Central memory CD8-positive, alpha-beta T cell (primary cell): ENCODE measurements around the gene TWIST2.

ENCODE experiments used
- ATAC-seq: fragments of 150-1000 bp; cut with Tn5 transposase; replicated peaks from 2 replicates; pipeline ENCODE4 v1.10.0; 2022; ENCODE audit warnings: mild to moderate bottlenecking, moderate FRiP score, moderate number of reproducible peaks; ENCODE audit not compliant: poor library complexity, severe bottlenecking; ENCODE audit errors: extremely low read depth
- DNase-seq, 2 donors: peaks; one replicate each; pipeline ENCODE4 v3.0.0; 2021; ENCODE audit warnings: low spot score in 2 of 2
- H3K27ac Mint-ChIP-seq: one replicate; pipeline ENCODE4 v1.8.0; 2022; ENCODE audit warnings: low read depth, mild to moderate bottlenecking, moderate library complexity, mixed read lengths
- H3K27me3 Mint-ChIP-seq: one replicate; pipeline ENCODE4 v1.8.0; 2022; ENCODE audit warnings: mixed read lengths
- H3K36me3 Mint-ChIP-seq: one replicate; pipeline ENCODE4 v1.8.0; 2022; ENCODE audit warnings: mild to moderate bottlenecking, moderate library complexity, mixed read lengths; ENCODE audit not compliant: insufficient read depth
- H3K4me1 Mint-ChIP-seq: one replicate; pipeline ENCODE4 v1.8.0; 2022; ENCODE audit warnings: mixed read lengths
- H3K4me3 Mint-ChIP-seq: one replicate; pipeline ENCODE4 v1.8.0; 2022; ENCODE audit warnings: mild to moderate bottlenecking, moderate library complexity, mixed read lengths
- H3K9me3 Mint-ChIP-seq: one replicate; pipeline ENCODE4 v1.8.0; 2022; ENCODE audit warnings: mixed read lengths

The TWIST2 gene

DNA sequence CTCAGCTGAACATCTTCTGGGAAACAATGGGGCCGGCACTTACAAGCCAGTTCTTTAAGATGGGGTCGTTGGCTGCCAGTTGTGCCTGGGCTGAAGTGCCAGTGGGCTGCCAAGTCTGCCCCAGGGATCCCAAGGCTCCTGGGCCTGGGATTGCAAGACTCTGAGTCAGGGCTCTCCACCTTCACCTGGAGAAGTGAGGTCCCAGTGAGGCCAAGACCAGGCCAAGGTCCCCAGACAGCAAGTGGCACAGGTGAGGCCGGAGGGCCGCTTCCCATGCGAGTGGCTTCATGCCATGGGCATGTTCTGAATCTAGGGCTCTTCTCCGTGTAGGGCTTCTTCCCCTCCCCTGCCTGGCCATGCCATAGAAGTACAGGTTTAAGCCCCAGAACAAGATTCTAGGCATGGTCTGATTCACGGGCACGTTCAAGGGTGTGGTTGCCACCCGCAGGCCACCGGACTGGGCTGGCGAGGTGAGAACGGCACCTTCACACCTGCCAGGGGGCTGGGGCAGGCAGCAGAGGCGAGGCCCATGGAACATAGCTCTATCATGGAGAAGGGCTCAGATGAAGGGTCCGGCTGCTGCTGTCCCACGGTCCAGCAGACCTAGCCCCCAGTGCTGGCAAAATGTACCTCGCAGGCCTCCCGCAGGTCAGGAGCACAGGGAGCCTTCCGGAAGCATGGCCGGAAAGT lies 36.4 kb downstream of the TWIST2 start:
- H3K4me1 Mint-ChIP-seq = no peaks in the 10 kb centered on the region
- ATAC-seq (no peak), DNase-seq (no peak)
- H3K27me3 Mint-ChIP-seq = peaks cover 72% of the 10 kb centered on the region
- no peaks in the 10 kb centered on the region for H3K9me3 Mint-ChIP-seq
- no peak overlapping the region for H3K27ac Mint-ChIP-seq
- no peak overlapping the region for H3K4me3 Mint-ChIP-seq
- H3K36me3 Mint-ChIP-seq = no peaks in the 10 kb centered on the region

DNA sequence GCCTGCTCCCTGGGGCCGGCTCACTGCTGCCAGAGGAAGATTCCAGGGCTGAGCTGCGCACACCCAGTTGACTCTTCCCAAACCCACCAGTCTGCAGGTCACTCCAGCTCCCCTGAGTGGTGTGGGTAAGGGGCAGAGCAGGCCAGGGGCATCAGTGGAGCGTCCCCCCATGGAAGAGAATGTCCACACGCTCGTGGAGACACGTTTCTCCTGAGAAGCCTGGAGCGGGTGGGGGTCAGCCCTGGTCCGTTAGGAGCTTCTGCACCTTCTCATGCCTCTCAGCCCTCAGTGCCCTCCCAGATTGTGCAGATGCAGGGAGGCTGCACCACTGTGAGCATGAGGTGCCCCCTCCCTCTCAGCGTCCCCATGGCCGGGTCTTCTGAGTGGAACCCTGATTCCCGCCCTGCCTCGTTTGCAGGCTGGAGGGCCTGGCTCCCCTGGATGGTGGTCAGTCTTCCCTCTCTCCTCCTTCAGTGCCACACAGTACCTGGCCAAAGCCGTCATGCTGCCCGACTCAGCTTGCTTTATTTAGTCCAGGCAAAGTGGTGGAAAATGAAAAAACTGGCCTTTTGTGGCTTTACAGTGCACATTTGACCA lies 37.0 kb downstream of the TWIST2 start:
- Mint-ChIP-seq H3K4me3 (no peak overlapping the region), H3K27me3 (peaks cover 65% of the 10 kb centered on the region), H3K9me3 (no peaks in the 10 kb centered on the region), H3K4me1 (no peaks in the 10 kb centered on the region), H3K36me3 (no peaks in the 10 kb centered on the region), H3K27ac (no peak overlapping the region)
- ATAC-seq (no peak), DNase-seq (no peak)

DNA sequence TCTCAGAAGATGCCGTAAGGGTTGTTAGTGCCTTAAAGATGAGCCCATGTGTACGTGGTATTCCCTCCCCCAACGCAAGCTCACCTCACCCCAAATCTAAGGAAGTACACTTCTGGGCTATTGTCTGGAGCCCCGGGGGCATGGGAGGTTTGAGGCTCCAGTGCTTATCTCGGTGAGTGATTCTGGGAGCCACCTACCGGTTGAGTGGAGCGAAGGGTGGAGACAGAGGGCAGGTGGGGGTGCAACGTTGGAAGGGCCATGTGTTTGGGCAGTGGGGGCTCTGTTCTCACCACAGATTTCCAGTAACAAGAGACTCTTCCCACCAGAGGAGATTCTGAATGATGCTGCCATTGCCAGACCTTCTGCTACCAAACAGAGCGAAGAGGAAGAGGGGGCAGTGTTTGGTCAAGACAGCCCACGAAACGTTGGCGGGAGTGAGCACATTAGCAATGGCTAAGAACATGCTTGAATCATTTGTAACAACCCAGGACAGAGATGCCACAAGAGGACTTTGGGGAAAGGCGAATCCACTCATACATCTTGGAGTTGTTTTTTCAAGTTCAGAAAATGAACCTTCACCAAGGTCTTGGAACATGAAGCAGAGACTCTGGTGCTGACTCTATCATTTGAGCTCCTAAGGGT lies 38.7 kb downstream of the TWIST2 start:
- Mint-ChIP-seq H3K27me3 (peaks cover 60% of the 10 kb centered on the region), H3K4me1 (no peaks in the 10 kb centered on the region), H3K36me3 (no peaks in the 10 kb centered on the region), H3K27ac (no peak overlapping the region), H3K9me3 (no peaks in the 10 kb centered on the region), H3K4me3 (no peak overlapping the region)
- DNase-seq (no peak), ATAC-seq (no peak)

DNA sequence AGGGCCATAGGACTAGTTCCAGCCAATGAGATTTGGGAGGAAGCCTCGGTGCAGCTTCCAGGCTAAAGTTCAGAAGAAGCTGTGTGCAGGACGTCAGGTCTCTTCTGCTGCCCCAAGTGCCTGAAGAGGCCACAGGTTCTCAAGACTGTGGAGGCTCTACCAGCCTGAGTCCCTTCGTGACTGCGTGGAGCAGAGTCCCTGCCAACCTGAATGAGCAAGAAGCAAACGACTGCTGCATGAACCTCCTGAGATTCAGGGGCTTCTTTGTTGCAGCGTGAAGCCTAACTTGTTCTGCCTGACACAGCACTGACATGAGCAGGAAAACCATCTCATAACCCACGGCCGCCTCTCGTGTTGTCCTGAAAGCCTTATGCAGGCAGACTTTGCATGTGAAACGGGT lies 39.7 kb downstream of the TWIST2 start:
- ATAC-seq (no peak), DNase-seq (no peak)
- H3K4me3 Mint-ChIP-seq = no peak overlapping the region
- H3K27me3 Mint-ChIP-seq = peaks cover 50% of the 10 kb centered on the region
- H3K9me3 Mint-ChIP-seq = no peaks in the 10 kb centered on the region
- no peaks in the 10 kb centered on the region for H3K36me3 Mint-ChIP-seq
- no peaks in the 10 kb centered on the region for H3K4me1 Mint-ChIP-seq
- no peak overlapping the region for H3K27ac Mint-ChIP-seq

DNA sequence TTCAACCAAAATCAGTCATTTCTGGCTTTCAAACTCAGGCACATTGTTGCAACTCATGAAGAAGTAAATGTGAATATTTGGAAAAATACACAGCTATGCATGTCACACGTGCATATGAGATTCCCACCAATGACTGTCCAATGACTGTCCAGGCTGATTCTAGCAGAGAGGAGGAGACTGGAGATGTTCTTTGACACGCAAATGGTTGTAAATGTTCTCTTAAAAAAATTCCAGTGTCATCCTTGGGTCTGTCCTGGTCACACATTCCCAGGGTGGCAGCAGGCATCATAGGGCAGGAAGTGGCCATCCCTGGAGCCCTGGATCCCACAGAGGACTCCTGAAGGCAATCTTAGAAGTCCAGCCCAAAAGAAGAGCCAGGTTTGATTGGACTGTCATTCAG lies 40.9 kb downstream of the TWIST2 start:
- no peak overlapping the region for H3K27ac Mint-ChIP-seq

DNA sequence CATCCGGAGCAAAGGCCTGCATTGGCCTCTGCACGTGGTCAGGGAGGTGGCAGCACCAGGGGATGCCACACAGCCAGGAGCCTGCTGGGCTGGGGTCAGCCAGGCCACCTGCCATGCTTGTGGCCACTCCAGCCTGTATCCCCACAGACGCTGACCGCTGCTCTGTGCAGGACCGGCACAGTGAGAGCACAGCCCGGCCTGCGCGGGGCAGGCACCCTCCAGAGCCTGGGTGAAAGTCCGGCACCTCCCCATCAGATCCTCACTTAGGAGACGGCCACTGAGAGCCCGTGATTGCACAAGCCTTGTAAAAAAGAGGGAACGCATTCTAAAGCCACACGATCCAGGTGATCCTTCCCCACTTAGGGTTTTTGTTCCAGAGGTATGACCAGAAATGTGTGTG lies 42.2 kb downstream of the TWIST2 start:
- Mint-ChIP-seq H3K4me1 (no peaks in the 10 kb centered on the region), H3K9me3 (no peaks in the 10 kb centered on the region), H3K27me3 (peaks cover 41% of the 10 kb centered on the region), H3K4me3 (no peak overlapping the region), H3K27ac (no peak overlapping the region), H3K36me3 (no peaks in the 10 kb centered on the region)
- DNase-seq = no peak
- no peak for ATAC-seq

More for the DNA sequence above, 40.9 kb downstream of the TWIST2 start:
- DNase-seq = no peak
- H3K36me3 Mint-ChIP-seq = no peaks in the 10 kb centered on the region
- H3K27me3 Mint-ChIP-seq = peaks cover 41% of the 10 kb centered on the region
- no peaks in the 10 kb centered on the region for H3K9me3 Mint-ChIP-seq
- ATAC-seq = no peak
- H3K4me1 Mint-ChIP-seq = no peaks in the 10 kb centered on the region
- H3K4me3 Mint-ChIP-seq = no peak overlapping the region

DNA sequence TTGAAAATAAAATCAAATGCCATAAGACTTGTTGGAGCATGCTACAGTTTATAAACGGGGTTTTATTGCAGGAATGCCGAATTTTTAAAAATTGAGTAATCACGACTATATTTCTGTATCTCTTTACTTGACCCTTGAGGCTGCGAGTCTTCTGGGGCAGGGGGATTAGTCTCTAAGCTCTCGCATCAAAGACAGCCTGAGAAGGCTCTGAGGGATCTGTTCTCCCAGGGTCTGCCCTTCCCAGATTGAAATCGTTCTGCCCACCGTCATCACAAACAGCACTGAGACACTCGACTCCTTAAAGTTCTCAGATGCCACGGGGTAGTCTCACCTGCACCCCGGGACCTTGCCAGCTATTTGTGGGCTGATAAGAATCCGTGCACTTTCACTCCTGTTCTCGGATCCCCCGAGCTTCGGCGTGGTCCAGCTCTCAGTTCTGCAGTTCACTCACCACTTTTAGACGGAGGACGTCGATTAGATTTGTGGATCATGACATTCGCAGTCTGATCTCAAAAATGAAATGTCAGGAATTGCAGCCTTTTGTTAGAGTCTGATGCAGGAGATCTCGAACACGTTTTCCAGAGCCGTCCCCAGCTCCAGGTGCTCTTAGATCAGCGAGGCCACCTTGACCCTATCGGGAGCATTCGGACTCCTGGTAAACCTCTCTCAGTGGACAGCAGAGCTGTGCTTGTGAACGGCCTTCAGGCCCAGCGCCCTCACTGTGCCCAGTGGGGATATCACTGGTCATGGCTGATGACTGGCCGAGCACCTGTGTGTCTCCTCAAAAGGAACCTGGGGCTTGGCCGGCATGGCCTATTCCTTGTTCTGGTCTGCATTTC lies 43.0 kb downstream of the TWIST2 start:
- ATAC-seq = no peak
- Mint-ChIP-seq H3K36me3 (no peaks in the 10 kb centered on the region), H3K4me3 (no peak overlapping the region)

DNA sequence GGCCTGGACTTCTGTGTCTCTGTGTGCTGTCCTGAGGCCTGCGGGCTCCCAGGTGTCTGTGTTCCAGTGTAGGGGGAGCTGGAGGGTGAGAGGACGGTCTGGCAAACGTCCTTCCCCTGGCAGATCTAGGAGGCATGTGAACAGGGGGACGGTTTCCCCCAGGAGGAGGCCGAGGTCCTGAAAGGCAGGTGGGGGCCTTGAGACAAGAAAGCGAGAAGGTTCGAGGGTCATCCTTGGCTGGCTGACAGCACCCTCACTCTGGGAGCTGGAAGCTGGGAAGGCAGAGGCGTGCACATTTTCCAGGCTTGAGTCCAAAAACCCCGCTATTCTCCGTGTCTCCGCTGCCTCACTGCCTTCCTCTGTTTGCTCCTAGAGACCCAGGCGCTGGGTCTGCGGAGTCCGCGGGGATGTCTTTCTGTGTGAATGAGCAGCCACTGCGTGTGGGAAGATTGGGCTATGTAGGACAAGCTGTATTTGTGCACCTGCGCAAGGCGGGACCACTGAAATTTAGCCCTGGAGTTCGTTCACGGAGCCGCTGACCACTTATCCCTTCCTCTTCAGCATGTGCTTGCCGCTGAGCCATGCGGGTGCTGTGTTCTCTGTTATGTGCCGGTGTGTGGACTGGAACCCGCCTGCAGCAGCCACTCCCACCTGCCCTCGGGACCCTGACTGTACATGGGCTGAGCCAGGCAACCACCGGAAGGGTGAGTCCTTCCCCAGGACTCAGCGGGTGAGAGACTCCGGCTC lies 43.7 kb downstream of the TWIST2 start:
- H3K9me3 Mint-ChIP-seq = no peaks in the 10 kb centered on the region
- H3K27ac Mint-ChIP-seq = no peak overlapping the region
- H3K27me3 Mint-ChIP-seq = peaks cover 33% of the 10 kb centered on the region
- H3K4me1 Mint-ChIP-seq = no peaks in the 10 kb centered on the region
- ATAC-seq = no peak
- no peak overlapping the region for H3K4me3 Mint-ChIP-seq
- no peaks in the 10 kb centered on the region for H3K36me3 Mint-ChIP-seq
- DNase-seq = no peak

More for the DNA sequence above, 43.0 kb downstream of the TWIST2 start:
- DNase-seq = no peak
- peaks cover 38% of the 10 kb centered on the region for H3K27me3 Mint-ChIP-seq
- H3K27ac Mint-ChIP-seq = no peak overlapping the region
- no peaks in the 10 kb centered on the region for H3K9me3 Mint-ChIP-seq
- H3K4me1 Mint-ChIP-seq = no peaks in the 10 kb centered on the region

DNA sequence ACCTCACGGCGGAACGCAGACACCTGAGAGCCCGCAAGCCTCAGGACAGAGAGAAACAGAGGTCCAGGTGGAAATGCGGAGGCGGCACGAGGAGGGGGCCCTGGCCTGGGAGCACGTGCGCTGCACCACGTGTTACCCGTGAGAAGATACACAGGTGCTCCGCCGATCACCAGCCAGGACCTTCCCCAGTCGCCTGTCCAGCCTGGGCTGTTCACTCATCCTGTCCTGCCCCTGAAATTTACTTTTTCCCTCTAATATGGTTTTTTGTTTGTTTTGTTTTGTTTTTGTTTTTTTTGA lies 44.3 kb downstream of the TWIST2 start:
- Mint-ChIP-seq H3K36me3 (no peaks in the 10 kb centered on the region), H3K27ac (no peak overlapping the region), H3K9me3 (no peaks in the 10 kb centered on the region), H3K4me3 (no peak overlapping the region), H3K27me3 (peaks cover 33% of the 10 kb centered on the region), H3K4me1 (no peaks in the 10 kb centered on the region)
- ATAC-seq = no peak
- no peak for DNase-seq

DNA sequence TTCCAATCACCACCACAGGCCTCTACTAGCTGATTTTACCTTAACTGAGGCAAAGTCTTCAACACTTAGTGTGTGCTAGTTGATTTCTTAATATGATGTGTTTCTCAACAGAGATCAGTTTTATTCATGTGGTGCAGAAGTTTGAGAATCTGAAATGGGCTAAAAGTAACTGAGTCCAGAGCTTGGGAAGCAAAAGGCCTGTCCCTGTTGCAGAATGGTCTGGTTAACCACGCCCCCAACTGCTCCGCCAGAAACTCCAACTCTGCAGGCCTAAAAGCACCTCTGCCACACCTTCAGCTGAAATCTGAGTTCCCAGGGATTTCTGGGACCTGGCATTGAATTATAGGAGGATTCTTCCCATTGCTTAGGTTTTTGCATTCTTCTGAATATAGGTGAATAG lies 44.9 kb downstream of the TWIST2 start:
- DNase-seq (no peak), ATAC-seq (no peak)
- H3K36me3 Mint-ChIP-seq = no peaks in the 10 kb centered on the region
- no peaks in the 10 kb centered on the region for H3K4me1 Mint-ChIP-seq
- no peaks in the 10 kb centered on the region for H3K9me3 Mint-ChIP-seq
- no peak overlapping the region for H3K4me3 Mint-ChIP-seq
- H3K27ac Mint-ChIP-seq = no peak overlapping the region
- peaks cover 32% of the 10 kb centered on the region for H3K27me3 Mint-ChIP-seq

DNA sequence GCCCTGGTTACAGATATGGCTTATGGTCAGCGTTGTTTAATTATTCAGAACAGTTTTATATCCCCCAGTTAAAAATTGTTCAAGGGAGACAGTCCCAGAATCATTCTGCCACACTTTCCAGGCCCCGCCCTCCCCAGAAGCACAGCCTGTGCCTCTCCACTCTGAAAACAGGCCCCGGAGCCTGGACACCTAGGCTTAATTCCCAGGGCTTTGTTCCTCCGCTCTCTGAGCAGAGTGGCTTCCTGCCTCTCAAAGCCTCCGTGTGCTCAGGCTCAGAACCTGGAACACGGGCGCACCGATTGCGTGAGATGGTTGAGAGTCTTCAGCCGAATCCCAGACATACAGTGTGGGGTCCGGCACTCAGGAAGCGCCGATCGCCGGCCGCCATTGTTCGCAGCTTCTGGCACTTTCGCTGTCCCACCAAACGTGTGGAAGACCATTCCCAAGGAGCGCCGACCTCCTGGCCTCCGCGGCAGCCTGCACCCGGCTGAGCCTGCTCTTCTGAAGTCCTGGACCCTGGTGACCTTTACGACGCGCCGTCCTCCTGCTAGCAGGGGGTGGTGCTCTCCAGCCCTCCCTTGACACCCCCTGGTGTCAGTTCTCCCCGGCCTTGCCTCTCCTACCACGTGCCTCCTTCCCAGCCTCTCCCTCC lies 45.6 kb downstream of the TWIST2 start:
- Mint-ChIP-seq H3K27me3 (peaks cover 32% of the 10 kb centered on the region), H3K4me3 (no peak overlapping the region), H3K4me1 (no peaks in the 10 kb centered on the region), H3K36me3 (no peaks in the 10 kb centered on the region), H3K27ac (no peak overlapping the region), H3K9me3 (no peaks in the 10 kb centered on the region)
- no peak for DNase-seq
- ATAC-seq = no peak
